HG03342 (cell line): ENCODE results near the gene CDH4.

Experiments used
- ATAC-seq: cut with Tn5 transposase; IDR thresholded peaks from one replicate; pipeline ENCODE4 v1.9.1; 2021; ENCODE audit warnings: mild to moderate bottlenecking, moderate library complexity; ENCODE audit not compliant: unreplicated experiment

Gene CDH4

DNA sequence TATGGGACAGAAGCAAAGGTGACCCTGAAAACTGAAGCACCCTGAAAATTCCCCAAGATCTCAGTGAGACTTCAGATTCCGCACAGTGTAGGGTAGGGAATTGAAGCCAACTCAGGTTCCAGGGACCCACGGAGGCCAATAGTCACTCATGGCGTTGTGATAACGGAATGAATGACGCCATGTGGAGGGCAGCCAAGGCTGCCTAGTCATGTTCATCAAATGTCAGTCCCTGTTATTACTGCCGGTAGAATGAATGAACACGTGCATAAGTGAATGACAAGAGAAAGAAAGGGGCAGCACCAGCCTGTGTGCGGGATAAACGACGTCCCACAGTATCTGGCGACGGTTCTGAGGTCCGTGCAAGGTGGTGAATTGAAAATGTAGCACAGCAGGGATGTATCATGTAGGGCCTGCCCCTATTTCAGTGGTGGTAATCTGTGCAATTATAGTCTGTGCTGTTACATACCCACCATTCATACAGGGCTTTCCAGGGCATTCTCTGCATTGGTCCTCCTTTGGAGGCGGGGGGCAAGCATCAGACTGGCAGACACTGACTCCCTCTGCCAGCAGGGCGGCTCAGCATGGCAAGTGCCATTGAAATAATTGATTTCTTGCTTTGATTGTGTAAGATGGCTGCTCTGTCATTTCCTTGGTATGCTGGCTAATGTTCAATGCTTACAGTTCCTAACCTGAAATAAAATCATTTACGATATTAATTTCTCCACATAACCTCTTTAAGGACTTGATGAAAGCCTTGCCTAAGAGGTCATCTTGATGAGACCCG, 386.9 kb downstream of the CDH4 start:
- ATAC-seq: no peak

DNA sequence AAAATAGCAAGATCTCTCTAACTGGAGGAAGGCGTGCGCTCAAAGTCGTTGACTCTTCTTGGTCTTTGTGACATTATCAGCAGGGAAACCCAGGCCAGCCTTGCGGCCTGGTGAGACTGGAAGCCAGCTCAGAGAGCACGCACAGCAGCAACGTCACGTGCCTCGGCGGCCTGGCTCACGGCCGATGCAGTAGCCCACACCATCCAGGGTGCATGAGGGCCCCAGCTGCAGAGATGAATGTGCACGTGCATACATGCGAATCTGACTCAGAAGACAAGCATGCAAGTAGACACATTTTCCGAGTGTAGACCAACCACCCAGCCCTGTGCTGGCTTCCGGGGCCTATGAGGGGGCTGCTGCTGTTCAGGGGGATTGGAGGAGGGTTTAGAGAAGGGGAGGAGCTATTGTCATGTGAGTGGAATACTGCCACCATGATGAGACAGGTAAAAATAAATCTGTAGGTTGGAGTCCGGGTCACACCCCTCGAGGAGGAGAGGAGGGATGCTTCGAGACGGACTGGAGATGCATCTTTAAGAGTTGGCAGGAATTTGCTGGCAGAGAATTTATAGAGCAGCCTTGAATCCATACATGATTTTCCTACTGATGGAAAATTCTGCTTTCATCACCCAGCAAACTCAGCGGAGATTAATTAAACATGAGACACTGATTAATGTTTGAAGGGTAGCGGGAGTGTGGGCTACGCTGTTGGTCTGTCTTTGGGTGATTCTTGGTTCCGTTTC, 388.2 kb downstream of the CDH4 start:
- ATAC-seq: no peak

DNA sequence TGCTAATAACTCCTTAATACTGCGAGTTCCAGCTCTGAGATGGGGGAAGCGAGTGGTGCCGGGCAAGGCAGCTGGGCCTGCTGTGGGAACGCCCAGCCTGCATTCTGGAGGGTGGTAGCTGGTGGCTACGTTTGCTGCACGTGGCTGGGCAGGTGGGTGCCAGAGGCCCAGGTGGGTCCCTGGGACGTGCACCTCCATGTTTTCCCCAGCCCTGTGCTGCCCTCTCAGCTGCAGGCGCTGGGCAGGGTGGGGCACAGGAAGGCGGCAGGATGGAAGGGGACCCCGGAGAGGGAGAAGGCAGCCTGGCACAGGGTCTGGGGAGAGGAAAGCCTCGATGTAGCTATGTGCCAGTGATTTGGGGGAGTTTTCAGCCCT, 388.8 kb downstream of the CDH4 start:
- no peak for ATAC-seq

DNA sequence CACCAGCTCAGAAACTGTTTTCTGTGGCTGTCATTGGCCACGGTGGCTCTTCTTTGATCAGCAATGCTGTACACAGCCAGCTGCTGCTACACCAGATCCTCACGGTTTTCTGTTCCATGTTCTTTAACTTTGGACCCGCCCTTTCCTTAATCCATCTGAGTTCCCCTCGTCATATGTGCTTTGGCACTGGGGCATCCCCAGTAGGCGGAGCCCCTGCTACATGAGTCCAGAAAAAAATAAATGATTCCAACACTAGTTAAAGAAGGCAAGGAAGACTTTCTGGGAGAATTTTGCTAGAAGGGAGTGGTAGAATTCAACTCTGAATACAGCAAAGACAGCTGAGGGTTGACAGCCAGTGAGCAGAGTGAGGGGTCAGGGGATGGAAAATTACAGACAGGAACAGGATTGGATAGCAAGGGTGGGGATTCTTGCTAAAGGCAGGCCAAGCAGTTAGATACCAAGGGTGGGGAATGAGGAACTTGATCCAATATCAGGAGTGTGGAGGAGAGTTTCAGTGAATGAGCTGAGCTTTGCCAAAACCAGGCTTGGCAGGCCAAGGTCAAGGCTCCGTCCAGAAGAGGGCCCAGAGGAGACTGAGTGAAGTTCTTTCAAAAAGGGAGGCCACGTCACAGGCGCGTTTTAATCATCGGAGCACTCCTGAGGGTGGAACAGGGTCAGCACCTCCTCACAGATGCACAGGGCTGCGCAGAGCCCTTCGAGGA, 391.8 kb downstream of the CDH4 start:
- no peak for ATAC-seq

DNA sequence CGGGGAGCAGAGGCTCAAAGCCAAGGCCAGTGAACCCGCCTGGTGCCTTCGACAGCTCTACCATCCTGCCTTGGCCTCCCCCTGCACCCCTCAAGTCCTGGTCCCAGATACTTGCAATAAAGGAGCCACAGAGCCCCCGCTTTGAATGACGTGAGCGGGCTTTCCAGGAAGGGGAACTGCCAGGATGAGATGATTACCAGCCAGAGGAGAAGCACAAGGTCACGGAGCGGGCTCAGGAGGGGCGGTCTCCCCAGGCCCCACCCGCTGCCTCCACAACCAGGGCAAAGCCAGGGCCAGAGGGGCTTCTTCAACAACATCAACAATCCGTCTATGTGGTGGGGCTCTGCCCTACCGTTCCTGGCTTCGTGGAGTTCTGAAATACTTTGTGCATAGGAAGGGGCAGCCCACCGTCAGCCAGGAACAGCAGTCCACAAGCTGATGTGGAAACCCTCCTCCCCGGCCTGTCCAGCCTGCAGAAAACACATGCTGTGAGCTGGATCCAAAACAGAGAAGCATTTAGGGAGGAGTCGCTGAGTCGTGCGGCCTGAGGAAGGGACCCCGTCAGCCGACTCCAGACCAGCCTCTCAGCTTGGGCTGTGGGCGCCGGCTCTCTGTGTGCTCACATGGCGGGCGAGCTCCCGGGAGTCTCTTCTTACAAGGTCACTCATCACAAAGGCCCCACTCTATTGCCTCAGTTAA, 392.5 kb downstream of the CDH4 start:
- no peak for ATAC-seq

DNA sequence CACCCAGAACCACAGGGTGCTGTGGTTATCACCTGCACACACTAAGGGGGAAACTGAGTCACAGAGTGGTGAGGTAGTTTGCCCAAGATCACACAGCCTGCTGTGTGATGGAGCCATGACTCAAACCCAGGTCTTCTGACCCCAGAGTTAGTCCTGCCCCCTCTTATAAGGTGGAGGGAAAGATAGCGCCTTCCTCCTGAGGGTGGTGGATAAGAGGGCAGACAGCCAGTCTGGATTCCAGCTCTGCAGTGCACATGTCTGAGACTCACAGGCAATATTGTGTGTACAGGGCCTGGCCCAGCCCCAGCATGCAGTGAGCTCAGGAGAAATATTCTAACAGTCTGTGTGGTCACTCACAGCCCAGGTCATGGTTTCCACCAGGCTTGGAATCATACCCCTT, 393.7 kb downstream of the CDH4 start:
- ATAC-seq: no peak

DNA sequence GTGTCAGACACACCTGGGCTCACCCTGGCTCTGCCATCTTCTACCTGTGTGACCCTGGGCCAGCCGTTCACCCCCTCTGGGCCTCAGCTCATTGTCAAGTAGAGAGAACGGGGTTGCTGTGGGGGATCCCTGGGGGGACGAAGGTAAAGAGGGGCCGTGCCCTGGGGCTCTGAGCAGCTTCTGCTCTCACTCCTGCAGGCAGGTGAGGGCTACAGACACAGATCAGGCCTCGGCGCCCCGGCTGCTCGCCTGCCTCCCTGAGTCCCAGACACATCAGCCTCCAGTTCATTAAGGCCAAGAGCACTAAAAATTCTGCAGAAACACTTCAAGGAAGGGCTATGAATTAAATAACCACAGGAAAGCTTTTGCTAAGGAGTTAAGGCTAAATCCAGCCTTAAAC, 394.4 kb downstream of the CDH4 start:
- no peak for ATAC-seq

DNA sequence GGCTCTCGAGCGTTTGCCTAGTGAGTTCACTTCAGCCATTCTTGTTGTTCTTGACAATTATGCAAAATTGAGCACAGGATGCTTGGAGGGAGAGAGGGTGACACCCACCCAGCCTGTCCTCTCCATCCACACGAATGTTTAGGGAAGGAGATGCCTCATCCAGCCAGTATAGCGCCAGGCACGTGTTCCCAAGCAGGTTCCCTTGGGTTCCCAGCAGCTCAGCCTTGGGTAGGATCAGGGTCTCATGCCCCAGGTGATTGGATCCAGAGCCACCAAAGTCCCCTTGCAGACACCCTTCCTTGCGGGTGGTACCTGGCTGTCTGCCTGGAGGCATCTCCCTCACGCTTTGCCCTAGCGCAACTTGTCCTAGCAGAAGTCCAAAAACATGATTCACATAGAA, 394.9 kb downstream of the CDH4 start:
- no peak for ATAC-seq

DNA sequence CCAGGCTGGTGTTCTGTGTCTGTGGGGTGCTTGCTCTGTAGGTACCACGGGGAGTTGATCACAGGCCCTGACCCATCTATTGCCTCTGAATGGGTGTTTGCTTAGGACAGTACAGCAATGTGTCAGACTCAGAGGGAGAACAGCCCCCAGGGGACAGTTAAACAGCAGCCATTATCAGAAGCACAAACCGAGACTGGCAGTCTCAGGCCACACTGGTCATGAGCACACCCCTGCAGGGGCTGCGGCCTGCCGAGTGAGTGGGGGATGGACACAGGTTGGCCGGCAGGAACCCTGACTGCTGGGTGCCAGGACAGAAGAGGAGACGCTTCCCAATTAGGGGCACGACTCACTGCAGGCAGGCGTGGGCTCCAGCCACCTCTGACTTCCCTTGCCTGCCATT, 395.6 kb downstream of the CDH4 start:
- ATAC-seq: no peak

DNA sequence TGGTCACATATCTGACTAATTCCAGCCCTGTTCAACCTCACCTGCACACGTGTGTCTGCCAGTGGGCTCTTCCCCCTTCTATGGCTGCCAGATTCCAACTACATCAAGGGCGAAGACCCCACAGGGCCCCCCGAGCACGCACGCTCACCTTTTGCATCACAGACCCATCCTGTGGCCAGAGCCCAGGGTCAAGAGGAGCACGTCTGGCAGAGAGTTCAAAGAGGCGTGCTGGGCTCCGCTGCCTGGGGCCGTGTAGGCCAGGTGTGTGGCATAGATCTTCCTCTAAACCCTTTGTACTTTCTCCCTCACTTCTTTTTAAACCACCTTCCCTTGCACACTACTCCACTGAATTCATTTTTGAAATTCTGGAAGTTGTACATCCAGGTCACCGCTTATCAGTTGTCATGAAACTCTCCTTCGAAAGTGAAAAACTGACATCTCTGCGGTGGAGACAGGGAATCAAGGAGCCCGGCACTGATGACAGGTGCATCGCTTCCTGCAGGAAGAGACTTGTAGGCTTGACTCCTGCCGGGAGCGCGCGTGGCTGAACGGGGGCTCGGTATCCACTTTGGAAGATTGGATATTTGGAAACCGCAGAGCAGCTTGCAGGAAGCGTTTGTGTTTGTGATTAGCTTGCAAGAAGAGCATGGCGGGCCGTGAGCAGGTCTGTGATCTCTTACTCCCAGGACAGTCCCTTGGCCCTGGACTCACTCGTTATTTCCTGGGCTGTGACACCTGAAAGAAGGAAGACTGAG, 397.2 kb downstream of the CDH4 start:
- ATAC-seq: no peak

DNA sequence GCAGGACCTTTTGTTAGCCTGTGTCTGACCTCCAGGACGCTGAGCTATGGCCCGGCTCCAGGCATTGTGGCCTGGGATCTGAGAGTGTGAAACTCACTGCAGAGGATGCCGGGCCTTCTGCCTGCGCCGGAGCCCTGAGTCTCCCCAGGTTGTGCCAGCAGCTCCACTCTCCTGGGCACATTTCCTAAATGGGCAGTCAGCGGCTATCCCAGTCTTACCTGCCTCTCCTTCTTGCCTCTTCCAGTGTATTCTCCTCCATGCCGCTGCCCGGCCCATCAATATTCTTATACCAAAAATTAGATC, 397.8 kb downstream of the CDH4 start:
- ATAC-seq: no peak

DNA sequence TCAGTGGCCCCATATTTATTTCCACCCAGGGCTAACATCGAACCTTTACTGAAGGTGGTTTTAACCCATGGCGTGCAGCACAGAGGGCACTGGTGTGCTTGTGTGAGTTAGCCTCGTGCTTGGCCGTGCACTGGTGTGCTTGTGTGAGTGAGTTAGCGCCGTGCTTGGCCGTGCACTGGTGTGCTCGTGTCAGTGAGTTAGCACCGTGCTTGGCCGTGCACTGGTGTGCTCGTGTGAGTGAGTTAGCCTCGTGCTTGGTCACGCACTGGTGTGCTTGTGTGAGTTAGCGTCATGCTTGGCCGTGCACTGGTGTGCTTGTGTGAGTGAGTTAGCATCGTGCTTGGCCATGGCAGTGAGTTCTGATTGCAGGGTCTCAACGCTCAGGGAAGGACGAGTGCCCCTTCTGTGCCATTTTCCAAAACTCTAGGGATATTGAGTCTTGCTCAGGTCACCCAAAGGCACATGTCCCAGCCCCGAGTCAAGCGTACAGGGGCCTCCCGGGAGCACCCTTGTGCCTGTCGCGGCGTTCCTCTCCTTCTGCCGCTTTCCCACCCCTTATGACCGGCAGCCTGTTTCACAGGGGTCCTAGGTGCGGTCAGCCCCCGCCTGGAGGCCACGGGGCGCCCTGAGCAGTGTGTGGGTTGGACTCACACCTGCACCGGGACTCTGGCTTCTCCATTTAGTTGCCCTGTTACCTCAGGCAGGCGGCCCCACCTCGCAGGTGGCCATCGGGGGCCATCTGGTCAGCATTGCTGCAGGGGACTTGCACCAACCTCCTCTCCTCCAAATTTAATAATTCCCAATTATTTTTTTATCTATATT, 399.1 kb downstream of the CDH4 start:
- ATAC-seq: no peak

DNA sequence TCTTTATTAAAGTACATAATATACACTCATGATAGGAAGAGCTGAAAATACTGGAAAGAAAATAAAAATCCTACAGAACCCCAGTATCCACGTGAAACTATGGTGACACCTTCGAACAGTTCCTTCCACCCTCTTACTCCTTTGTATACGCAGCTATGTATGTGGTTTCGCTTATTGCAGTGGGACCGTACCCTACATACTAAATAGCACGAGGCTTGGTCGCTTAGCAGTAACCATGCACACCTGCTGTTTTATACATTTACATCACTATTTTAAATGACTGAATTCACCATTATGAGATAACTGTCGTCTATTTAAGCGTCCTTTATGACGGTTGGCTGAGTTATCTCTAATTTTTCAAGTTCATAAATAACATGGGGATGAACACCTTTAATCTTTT, 400.1 kb downstream of the CDH4 start:
- no peak for ATAC-seq

DNA sequence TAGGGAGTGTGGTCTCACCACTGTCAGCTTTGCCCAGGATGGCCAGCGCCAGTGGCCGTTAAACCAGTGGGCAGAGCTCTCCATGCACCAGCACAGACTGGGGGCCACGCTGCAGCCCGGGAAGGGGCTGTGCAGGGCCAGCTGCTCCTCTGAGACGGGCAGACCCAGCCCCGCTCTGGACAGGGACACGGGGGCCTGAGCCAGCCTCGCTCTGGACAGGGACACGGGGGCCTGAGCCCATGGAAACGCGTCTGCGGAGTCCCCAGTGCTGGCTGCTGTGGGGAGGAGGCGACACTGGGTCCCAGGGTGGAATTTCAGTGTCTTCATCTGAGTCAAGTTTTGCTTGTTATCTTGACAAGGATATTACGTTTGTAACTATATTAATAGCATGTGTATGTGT, 402.7 kb downstream of the CDH4 start:
- no peak for ATAC-seq

DNA sequence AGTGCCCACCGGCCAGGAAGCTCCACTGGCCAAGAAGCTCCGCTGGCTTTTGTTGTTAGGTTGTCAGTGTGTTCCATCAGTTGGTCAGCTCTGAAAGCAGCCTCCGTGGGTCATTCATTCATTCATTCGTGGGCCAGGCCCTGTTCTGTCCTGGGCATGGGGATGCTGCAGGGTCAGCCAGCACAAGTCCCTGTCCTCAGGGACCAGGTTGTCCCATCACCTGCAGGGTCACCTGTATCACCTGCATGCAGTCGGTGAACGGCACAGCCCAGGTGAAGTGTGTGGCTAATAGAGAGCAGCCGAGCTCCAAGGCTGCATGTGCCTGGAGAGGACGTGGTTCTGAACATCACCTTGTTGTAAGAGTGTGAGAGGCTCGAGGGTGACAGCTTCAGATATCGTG, 403.5 kb downstream of the CDH4 start:
- ATAC-seq: no peak

DNA sequence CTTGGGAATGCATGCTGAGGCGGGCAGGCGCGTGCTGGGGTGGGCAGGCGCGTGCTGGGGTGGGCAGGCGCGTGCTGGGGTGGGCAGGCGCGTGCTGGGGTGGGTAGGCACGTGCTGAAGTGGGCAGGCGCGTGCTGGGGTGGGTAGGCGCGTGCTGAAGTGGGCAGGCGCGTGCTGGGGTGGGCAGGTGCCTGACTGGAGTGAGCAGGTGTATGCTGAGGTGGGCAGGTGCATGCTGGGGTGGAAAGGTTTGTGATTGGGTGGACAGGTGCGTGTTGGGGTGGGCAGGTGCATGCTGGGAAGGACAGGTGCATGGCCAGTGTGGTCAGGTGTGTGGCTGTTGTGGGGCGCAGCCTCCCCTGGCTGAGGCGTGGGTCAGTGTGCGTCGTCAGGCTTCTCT, 404.1 kb downstream of the CDH4 start:
- no peak for ATAC-seq

DNA sequence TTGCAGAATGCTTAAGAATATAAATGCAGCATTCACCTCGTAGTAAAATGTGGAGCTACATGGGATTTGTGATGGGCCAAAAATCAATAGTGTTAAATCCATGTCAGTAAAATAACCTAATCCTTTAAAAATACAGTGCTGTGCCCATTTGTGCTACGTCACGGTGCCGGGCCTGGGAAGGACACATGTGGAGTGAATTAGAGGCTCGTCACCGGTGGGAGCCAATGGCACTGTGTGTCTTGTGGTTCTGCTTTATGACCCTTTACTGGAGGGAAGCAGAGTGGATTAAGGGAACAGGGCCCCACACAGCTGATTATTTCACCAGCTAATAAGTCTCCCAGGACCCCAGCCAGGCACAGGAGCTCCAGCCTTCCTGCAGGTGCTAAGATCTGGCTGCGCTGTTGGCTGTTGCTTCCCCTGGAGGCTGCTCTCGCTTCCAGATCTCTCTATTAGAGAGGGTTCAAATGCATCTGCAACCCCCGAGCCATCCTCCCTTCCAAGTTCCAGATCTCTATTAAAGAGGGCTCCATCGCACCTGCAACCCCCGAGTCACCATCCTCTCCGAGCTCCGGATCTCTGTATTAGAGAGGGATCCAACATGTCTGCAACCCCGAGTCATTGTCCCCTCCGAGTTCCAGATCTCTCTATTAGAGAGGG, 405.8 kb downstream of the CDH4 start:
- ATAC-seq: no peak

DNA sequence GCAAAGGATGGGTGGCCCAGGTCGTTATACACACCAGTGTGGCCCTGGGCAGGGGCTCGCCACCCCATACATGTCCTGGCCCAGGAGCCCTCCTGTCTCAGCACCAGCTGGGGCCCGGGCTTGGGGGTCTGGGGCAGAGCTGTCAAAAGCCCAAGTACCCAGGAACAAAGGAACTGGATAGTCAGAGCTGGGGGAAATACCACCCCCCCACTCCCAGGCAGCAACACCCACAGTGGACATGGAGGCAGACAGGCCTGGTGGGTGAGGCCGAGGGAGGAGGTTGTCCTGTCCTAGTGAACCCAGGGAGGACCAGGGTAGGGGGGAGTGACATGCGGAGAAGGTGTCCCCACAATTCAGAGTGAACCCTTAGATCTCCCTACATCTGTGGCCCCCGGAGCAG, 406.5 kb downstream of the CDH4 start:
- ATAC-seq: no peak

DNA sequence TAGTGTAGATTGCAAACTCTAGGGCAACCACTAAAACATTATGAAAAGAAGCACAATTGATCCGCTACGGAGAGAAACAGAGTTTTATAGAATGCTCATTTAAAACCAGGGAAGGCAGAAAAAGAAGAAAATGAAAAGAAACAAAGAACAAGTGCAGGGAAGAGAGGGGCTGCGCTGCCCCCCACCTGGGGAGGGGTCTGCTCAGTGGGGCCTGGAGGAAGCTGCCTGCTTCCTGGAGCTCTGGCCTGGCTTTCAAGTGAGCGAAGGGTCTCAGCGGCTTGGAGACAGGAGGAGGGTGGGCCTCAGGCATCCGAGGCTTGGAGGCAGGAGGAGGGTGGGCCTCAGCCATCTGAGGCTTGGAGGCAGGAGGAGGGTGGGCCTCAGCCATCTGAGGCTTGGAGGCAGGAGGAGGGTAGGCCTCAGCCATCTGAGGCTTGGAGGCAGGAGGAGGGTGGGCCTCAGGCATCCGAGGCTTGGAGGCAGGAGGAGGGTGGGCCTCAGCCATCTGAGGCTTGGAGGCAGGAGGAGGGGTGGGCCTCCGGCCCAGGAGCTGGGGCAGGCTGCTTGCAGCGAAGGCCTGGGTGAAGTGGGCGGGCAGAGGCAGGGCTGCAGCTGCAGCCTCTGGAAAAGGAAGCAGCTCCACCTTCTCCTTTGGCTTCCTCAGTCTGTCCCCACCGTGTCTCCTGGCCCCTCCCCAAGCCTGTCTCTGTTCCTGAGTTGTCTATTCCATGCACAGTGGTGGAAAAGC, 407.4 kb downstream of the CDH4 start:
- no peak for ATAC-seq
